A549 treated with AZD9567 at 1 μM for 4 hours (cell line): ENCODE data around the gene PTPRF. TPM values are rescaled to one million over a fixed set of nuclear protein-coding genes. Genes with fewer than 3 reads are reported as not detected.

Experiments
- total RNA-seq: library from RNA; stranded (reverse); fragments of 200-300 nt; extraction: Qiagen RNA extraction; gene quantifications from 5 replicates; pipeline ENCODE4 v1.2.3, GENCODE V29; 2022; ENCODE audit not compliant: insufficient read depth

The PTPRF gene
- 82.2 to 112 TPM (median 91.4 TPM) in 5 replicates for total RNA-seq

GRCh38 chr1:43530483-43531106, at the start of gene PTPRF:
Gene PTPRF, plus strand, starts transcription at chr1:43530883. Its CDS starts 14,193 bp downstream, at chr1:43545076.

Other genes with a start within 250 kb of the PTPRF start
- not detected in 5 replicates for gene C1orf210, start 245.3 kb upstream of the PTPRF start, total RNA-seq
- 0.09 TPM in 1 of 5 replicates, not detected in the others for gene TIE1, start 229.9 kb upstream of the PTPRF start, total RNA-seq
- gene MPL, start 193.1 kb upstream of the PTPRF start, total RNA-seq: 0.06 to 0.16 TPM (median 0.07 TPM) in 3 of 5 replicates, not detected in the others
- 191 to 219 TPM (median 208 TPM) in 5 replicates for gene CDC20, start 171.9 kb upstream of the PTPRF start, total RNA-seq
- gene ELOVL1, start 162.9 kb upstream of the PTPRF start, total RNA-seq: 131 to 167 TPM (median 132 TPM) in 5 replicates
- 31.2 to 35.7 TPM (median 34.1 TPM) in 5 replicates for gene MED8, start 141.1 kb upstream of the PTPRF start, total RNA-seq
- gene SZT2, start 141.0 kb upstream of the PTPRF start, total RNA-seq: 7.3 to 9.3 TPM (median 8.8 TPM) in 5 replicates
- 11.1 to 15.4 TPM (median 14.3 TPM) in 5 replicates for gene HYI, start 77.0 kb upstream of the PTPRF start, total RNA-seq
- gene KDM4A, start 119.3 kb downstream of the PTPRF start, total RNA-seq: 14.5 to 16.7 TPM (median 15.4 TPM) in 5 replicates
- 2.8 to 5.1 TPM (median 3.4 TPM) in 5 replicates for gene ST3GAL3, start 176.7 kb downstream of the PTPRF start, total RNA-seq